D721Med (cell line): ENCODE measurements around the gene PNRC2.

Experiments
- DNase-seq: peaks from one replicate; pipeline ENCODE4 v3.0.0; 2011; ENCODE audit warnings: low spot score; ENCODE audit not compliant: insufficient read length
- FAIRE-seq: peaks from 2 replicates; lab custom pipeline; 2011; peaks lifted over from hg19 to GRCh38; lab: Jason Lieb, UNC
- CTCF ChIP-seq: IDR thresholded peaks from 2 replicates; pipeline ENCODE4 v1.5.1; 2012; ENCODE audit warnings: mild to moderate bottlenecking, control low read depth; ENCODE audit not compliant: insufficient read depth; ENCODE audit errors: missing control alignments

Gene PNRC2

DNA sequence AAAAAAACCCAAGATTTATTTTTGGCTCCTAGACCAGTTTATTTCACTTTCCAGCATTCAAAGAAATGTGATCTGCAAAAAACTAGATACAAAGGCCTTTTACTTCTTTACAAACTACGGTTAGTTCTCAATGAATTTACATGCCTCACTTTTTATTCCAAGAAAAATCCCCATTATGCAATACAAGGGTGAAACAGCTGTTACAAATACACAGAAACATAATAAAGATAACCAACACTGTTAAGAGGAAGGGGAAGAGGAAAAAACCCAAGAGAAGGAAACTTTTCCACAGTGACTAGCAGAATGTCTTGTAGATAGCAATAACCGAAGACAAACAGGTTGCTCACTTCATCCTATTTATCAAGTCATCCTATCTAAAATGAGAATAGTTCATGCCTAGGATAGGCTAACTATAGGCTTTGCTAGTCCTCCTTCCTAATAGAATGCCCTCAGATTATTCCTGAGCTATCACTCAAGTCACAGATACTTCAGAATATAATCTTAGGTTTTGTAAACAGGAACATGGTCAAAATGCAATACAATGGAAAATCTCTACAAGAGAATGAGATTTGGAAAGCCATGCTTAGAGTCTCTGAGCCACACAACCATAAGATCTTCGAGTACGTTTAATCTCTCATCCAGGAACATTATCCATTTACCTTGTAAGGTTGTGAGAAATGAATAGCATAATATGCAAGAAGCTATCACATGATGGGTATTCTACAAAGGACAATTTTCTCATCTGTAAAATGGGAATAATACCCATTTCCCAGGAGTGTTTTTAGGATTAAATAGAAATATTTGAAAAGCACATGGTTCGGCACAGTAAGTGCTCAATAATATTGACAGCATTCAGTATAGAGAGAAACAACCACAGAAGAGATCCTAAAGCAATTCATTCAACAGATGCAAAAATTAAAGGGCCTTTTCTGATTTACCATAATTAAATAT lies 5.4 kb downstream of the PNRC2 start:
- TF ChIP-seq CTCF, result no peak
- DNase-seq (no peak), FAIRE-seq (no peak)

- no peak for DNase-seq
- no peak for TF ChIP-seq CTCF
- FAIRE-seq, result no peak
These were observed 7.4 kb downstream of the PNRC2 start for GRCh38 chr1:23966973-23967493.

DNA sequence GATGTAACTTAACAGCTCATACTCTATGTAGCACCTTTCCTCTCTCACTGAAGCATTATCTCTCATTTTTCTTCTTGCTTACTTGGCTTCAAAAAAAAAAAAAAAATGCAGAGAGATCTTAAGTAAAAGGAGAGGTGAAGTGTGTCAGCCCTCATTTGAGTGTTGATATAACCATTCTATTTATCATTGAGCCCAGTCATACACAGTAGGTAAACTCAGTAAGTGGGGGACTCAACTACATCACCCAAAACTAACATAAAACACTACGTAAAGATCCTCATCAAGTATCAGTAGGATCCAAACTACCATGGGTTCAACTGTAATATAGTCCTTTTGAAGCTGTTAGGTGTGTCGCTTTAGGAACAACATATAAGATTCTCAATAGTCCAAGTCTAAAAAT lies 8.2 kb downstream of the PNRC2 start:
- FAIRE-seq, result no peak
- DNase-seq, result no peak
- no peak for TF ChIP-seq CTCF

GRCh38 chr1:23977187-23977853 lies 17.7 kb downstream of the PNRC2 start:
- no peak for DNase-seq
- FAIRE-seq, result no peak
- TF ChIP-seq CTCF, result no peak

DNA sequence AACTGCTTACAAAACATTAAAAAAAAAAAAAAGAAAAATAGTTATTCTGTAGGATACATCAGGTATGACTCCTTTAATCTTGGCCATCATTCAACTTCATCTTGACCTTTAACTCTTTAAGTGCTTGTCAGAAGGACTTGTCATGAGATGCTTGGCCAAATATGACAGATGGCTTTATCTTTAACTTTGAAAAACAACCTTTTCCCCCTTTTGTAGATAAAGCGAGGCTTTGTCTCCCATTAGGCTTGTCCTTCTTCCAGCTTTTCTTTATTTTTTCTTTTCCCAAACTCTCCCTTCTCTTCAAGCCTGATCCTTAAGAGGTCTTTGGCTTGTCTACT lies 18.2 kb downstream of the PNRC2 start:
- no peak for TF ChIP-seq CTCF
- FAIRE-seq (no peak), DNase-seq (no peak)

DNA sequence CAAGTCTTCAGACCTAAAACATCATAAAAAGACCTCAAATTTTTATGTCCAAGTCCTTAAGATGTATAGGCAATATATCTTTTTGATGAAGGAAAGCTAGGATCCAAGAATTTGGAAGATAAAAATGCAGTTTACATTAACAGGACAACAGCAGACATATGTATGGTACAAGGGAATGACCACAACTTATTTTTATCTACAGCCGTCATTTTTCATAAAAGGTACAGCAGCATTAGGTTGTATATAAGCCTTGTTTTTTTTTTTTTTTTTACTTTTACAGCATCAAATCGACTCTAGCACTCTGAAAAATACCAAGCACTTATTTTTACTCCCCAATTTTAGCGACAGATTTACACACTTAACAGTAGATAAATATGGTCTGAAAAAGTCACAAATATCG lies 19.2 kb downstream of the PNRC2 start:
- DNase-seq (no peak), FAIRE-seq (no peak)
- TF ChIP-seq CTCF, result no peak

DNA sequence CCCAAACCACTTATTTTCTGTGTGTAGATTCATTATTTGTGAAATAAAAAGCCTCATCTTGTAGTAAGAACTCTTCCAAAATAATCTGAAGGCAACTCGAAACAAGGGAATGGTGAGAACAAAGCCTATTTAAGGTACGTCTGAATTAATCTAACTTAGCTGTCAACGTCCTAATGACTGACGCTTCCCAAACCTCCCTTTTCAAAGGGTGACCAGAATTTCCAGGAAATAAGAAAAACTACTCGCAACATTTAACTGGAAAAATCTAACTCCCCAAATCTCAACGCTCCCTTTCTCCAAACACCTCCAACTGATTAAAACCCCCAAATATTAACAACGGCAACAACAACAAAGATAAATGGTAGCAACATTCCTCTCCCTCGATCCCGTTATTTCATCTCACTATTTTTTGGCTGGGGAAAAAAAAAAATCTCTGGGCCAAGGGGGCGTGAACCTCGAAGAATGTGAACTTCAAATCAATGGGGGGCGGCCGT lies 19.8 kb downstream of the PNRC2 start:
- DNase-seq (no peak), FAIRE-seq (no peak)
- no peak for TF ChIP-seq CTCF
